Endodermal cell (in vitro differentiated cells): ENCODE measurements around the gene MYL6. TPM values are rescaled to one million over a fixed set of nuclear protein-coding genes. Genes with fewer than 3 reads are reported as not detected.
A peak's percentile ranks its signal among the peaks of the same experiment; 100 is the strongest.
"Not testable (repeated sequence)": the region's sequence is repeated elsewhere in the genome, so short reads cannot be mapped to it uniquely, and the experiment has no call there.

Experiments used
- DNase-seq: peaks from one replicate; pipeline ENCODE4 v3.0.0-alpha.2; 2017
- H3K27ac ChIP-seq: 2 replicates; pipeline ENCODE4 v1.5.1; 2013; ENCODE audit warnings: mild to moderate bottlenecking, low read depth, low read length, moderate library complexity
- H3K27me3 ChIP-seq: 2 replicates; pipeline ENCODE4 v1.6.1; 2013; ENCODE audit warnings: mild to moderate bottlenecking, low read length, moderate library complexity; ENCODE audit not compliant: insufficient read depth, control insufficient read depth, poor library complexity, severe bottlenecking
- H3K36me3 ChIP-seq: 2 replicates; pipeline ENCODE4 v1.7.0; 2013; ENCODE audit warnings: mild to moderate bottlenecking, low read length, moderate library complexity; ENCODE audit not compliant: control insufficient read depth, insufficient read depth
- H3K4me1 ChIP-seq: one replicate; pipeline ENCODE4 v1.7.0; 2013; ENCODE audit warnings: low read length; ENCODE audit not compliant: control insufficient read depth, insufficient read depth
- H3K4me3 ChIP-seq: 2 replicates; pipeline ENCODE4 v1.5.1; 2013; ENCODE audit warnings: mild to moderate bottlenecking, low read length, moderate library complexity
- H3K9ac ChIP-seq: 2 replicates; pipeline ENCODE4 v1.6.1; 2013; ENCODE audit warnings: mild to moderate bottlenecking, low read length, moderate library complexity; ENCODE audit not compliant: poor library complexity, severe bottlenecking; ENCODE audit errors: extremely low read depth
- H3K9me3 ChIP-seq: 2 replicates; pipeline ENCODE4 v1.6.1; 2013; ENCODE audit warnings: mild to moderate bottlenecking, low read length, moderate library complexity; ENCODE audit not compliant: control insufficient read depth
- H3K27ac Mint-ChIP-seq: 2 replicates; pipeline ENCODE4 v1.8.0; 2020; ENCODE audit warnings: mixed read lengths
- H3K27me3 Mint-ChIP-seq: 2 replicates; pipeline ENCODE4 v1.8.0; 2021; ENCODE audit warnings: mild to moderate bottlenecking, mixed read lengths; ENCODE audit not compliant: insufficient read depth
- H3K36me3 Mint-ChIP-seq: 2 replicates; pipeline ENCODE4 v1.8.0; 2020; ENCODE audit warnings: low read depth, mixed read lengths
- H3K4me1 Mint-ChIP-seq: 2 replicates; pipeline ENCODE4 v1.8.0; 2020; ENCODE audit warnings: mixed read lengths
- H3K4me3 Mint-ChIP-seq: 2 replicates; pipeline ENCODE4 v1.8.0; 2020; ENCODE audit warnings: mild to moderate bottlenecking, moderate library complexity, mixed read lengths
- H3K9me3 Mint-ChIP-seq: 2 replicates; pipeline ENCODE4 v1.8.0; 2020; ENCODE audit warnings: mild to moderate bottlenecking, mixed read lengths
- CTCF ChIP-seq: fragments of 200-600 bp; sonication (generic); conservative IDR thresholded peaks from 2 replicates; pipeline ENCODE4 v1.5.0; 2021; ENCODE audit warnings: antibody characterized with exemption, mild to moderate bottlenecking
- WGBS, 2 experiments: methylation state at CpG; one replicate each; pipeline versions ENCODE4 v1.1.5 to v1.1.7; 2013; ENCODE audit warnings: missing lambda C conversion rate in 2 of 2, mixed read lengths in 1 of 2; ENCODE audit not compliant: insufficient coverage in 1 of 2, insufficient read length in 1 of 2; 5-methylcytosine and 5-hydroxymethylcytosine counted together
- total RNA-seq, 2 donors: library from RNA; stranded (reverse); fragmentation: NEBNext Ultra II Directional in 1 of 2; extraction: Animal tissue kit (Norgen Biotek cat#: 25700) in 1 of 2; gene quantifications; 2 replicates in 1 of 2; 3 replicates in 1 of 2; pipeline ENCODE4 v1.2.1, GENCODE V29; 2021

Gene MYL6
- total RNA-seq, 2 donors from 2014 or later = 1,640 to 1,647 TPM

- peaks cover 26% of the 10 kb centered on the region for H3K36me3 ChIP-seq
- H3K27me3 ChIP-seq = no peaks in the 10 kb centered on the region
- 44 to 51% methylated on average over 7 to 9 of the region's 9 CpGs for WGBS, 2 experiments
- no peak overlapping the region for H3K27ac ChIP-seq
- H3K4me3 ChIP-seq = peak overlapping the region; percentile 93
- Mint-ChIP-seq H3K4me1 (peaks cover 12% of the 10 kb centered on the region), H3K27ac (peak overlapping the region; percentile 98), H3K9me3 (no peaks in the 10 kb centered on the region), H3K4me3 (peak overlapping the region; percentile 97), H3K36me3 (peaks cover 28% of the 10 kb centered on the region), H3K27me3 (no peaks in the 10 kb centered on the region)
- DNase-seq = peak; percentile 72
- TF ChIP-seq CTCF = no peak
- H3K9ac ChIP-seq = peak overlapping the region; percentile 41
- H3K4me1 ChIP-seq = peaks cover 5% of the 10 kb centered on the region
- H3K9me3 ChIP-seq = no peaks in the 10 kb centered on the region
Measured at GRCh38 chr12:56190695-56191155, 32.6 kb downstream of the MYL6 start.

- Histone ChIP-seq H3K27ac (no peak overlapping the region), H3K4me1 (peaks cover 5% of the 10 kb centered on the region), H3K4me3 (no peak overlapping the region), H3K9ac (no peak overlapping the region), H3K27me3 (no peaks in the 10 kb centered on the region), H3K9me3 (no peaks in the 10 kb centered on the region), H3K36me3 (peaks cover 9% of the 10 kb centered on the region)
- no peak for DNase-seq
- no peak for TF ChIP-seq CTCF
- Mint-ChIP-seq H3K4me1 (peaks cover 9% of the 10 kb centered on the region), H3K27ac (no peak overlapping the region), H3K9me3 (no peaks in the 10 kb centered on the region), H3K27me3 (no peaks in the 10 kb centered on the region), H3K36me3 (peaks cover 12% of the 10 kb centered on the region), H3K4me3 (no peak overlapping the region)
Measured at GRCh38 chr12:56192582-56192981, 34.4 kb downstream of the MYL6 start.

GRCh38 chr12:56193025-56193578, 34.9 kb downstream of the MYL6 start:
- peaks cover 6% of the 10 kb centered on the region for H3K36me3 ChIP-seq

GRCh38 chr12:56196818-56197550, 38.8 kb downstream of the MYL6 start:
- WGBS, 2 experiments = 93 to 96% methylated on average over 7 to 11 of the region's 11 CpGs
- H3K9me3 Mint-ChIP-seq, H3K4me1 ChIP-seq, H3K4me3 Mint-ChIP-seq, H3K27me3 Mint-ChIP-seq, H3K36me3 ChIP-seq, H3K27me3 ChIP-seq, H3K27ac Mint-ChIP-seq, H3K9me3 ChIP-seq, H3K4me1 Mint-ChIP-seq, H3K4me3 ChIP-seq, DNase-seq, H3K9ac ChIP-seq, H3K27ac ChIP-seq: not testable (repeated sequence)
- H3K36me3 Mint-ChIP-seq = peaks cover 12% of the 10 kb centered on the region

More at GRCh38 chr12:56193025-56193578, 34.9 kb downstream of the MYL6 start:
- 20 to 57% methylated on average over 1 of the region's 1 CpG for WGBS, 2 experiments
- Mint-ChIP-seq H3K27me3 (no peaks in the 10 kb centered on the region), H3K36me3 (peaks cover 12% of the 10 kb centered on the region), H3K4me1 (peaks cover 4% of the 10 kb centered on the region), H3K27ac (peak overlapping the region; percentile 78), H3K4me3 (no peak overlapping the region), H3K9me3 (no peaks in the 10 kb centered on the region)
- H3K27me3 ChIP-seq = no peaks in the 10 kb centered on the region
- H3K9me3 ChIP-seq = no peaks in the 10 kb centered on the region
- H3K4me3 ChIP-seq = no peak overlapping the region
- TF ChIP-seq CTCF = peak; percentile 89
- no peaks in the 10 kb centered on the region for H3K4me1 ChIP-seq
- DNase-seq = peak; percentile 92
- H3K27ac ChIP-seq = no peak overlapping the region
- no peak overlapping the region for H3K9ac ChIP-seq
